H9 (cell line): ENCODE results near the gene DIS3. TPM values are rescaled to one million over a fixed set of nuclear protein-coding genes. Genes with fewer than 3 reads are reported as not detected.

ENCODE experiments used
- DNase-seq: peaks from one replicate; pipeline ENCODE4 v3.0.0-alpha.2; 2017
- H2AFZ ChIP-seq: one replicate; pipeline ENCODE4 v1.6.1; 2013; ENCODE audit warnings: mild to moderate bottlenecking, low read length, control low read depth, moderate library complexity
- H2AK5ac ChIP-seq: 2 replicates; pipeline ENCODE4 v1.6.1; 2013; ENCODE audit warnings: low read length, control low read depth, mixed read lengths; ENCODE audit not compliant: insufficient read length
- H2BK120ac ChIP-seq: one replicate; pipeline ENCODE4 v1.6.1; 2013; ENCODE audit warnings: low read depth, mild to moderate bottlenecking, low read length, control low read depth, inconsistent platforms; ENCODE audit not compliant: poor library complexity, severe bottlenecking
- H2BK12ac ChIP-seq: 2 replicates; pipeline ENCODE4 v1.6.1; 2013; ENCODE audit warnings: low read length, control low read depth, mixed read lengths, low read depth; ENCODE audit not compliant: insufficient read length
- H2BK15ac ChIP-seq: 2 replicates; pipeline ENCODE4 v1.6.1; 2013; ENCODE audit warnings: low read depth, low read length, control low read depth
- H2BK20ac ChIP-seq: one replicate; pipeline ENCODE4 v1.6.1; 2013; ENCODE audit warnings: low read depth, mild to moderate bottlenecking, low read length, control low read depth, inconsistent platforms; ENCODE audit not compliant: poor library complexity, severe bottlenecking
- H2BK5ac ChIP-seq: 2 replicates; pipeline ENCODE4 v1.6.1; 2013; ENCODE audit warnings: low read length, control low read depth, mixed read lengths; ENCODE audit not compliant: insufficient read length
- H3K14ac ChIP-seq: 2 replicates; pipeline ENCODE4 v1.6.1; 2013; ENCODE audit warnings: low read length, control low read depth; ENCODE audit not compliant: insufficient read depth
- H3K18ac ChIP-seq: 2 replicates; pipeline ENCODE4 v1.6.1; 2013; ENCODE audit warnings: low read depth, mild to moderate bottlenecking, mixed read lengths, low read length, control low read depth; ENCODE audit not compliant: insufficient read length
- H3K23ac ChIP-seq: 2 replicates; pipeline ENCODE4 v1.6.1; 2013; ENCODE audit warnings: low read length, control low read depth, mixed read lengths, low read depth; ENCODE audit not compliant: insufficient read length
- H3K23me2 ChIP-seq: 2 replicates; pipeline ENCODE4 v1.6.1; 2013; ENCODE audit warnings: low read depth, mild to moderate bottlenecking, mixed read lengths, low read length, control low read depth; ENCODE audit not compliant: insufficient read length, poor library complexity, severe bottlenecking
- H3K27ac ChIP-seq: 2 replicates; pipeline ENCODE4 v1.5.1; 2013; ENCODE audit warnings: low read length, control low read depth, mixed read lengths, low read depth; ENCODE audit not compliant: insufficient read length
- H3K27me3 ChIP-seq: 2 replicates; pipeline ENCODE4 v1.6.1; 2013; ENCODE audit warnings: low read length, control low read depth, inconsistent platforms; ENCODE audit not compliant: insufficient read depth
- H3K4ac ChIP-seq: 2 replicates; pipeline ENCODE4 v1.6.1; 2013; ENCODE audit warnings: low read depth, mild to moderate bottlenecking, control low read depth, inconsistent platforms, low read length, moderate library complexity
- H3K4me1 ChIP-seq: 2 replicates; pipeline ENCODE4 v1.6.1; 2013; ENCODE audit warnings: low read length, control low read depth, inconsistent platforms; ENCODE audit not compliant: insufficient read depth
- H3K4me2 ChIP-seq: 2 replicates; pipeline ENCODE4 v1.6.1; 2013; ENCODE audit warnings: low read length, control low read depth, mixed read lengths; ENCODE audit not compliant: insufficient read length, insufficient read depth
- H3K56ac ChIP-seq: 2 replicates; pipeline ENCODE4 v1.6.1; 2013; ENCODE audit warnings: low read depth, mild to moderate bottlenecking, mixed read lengths, low read length, control low read depth; ENCODE audit not compliant: insufficient read length
- H3K79me1 ChIP-seq: 2 replicates; pipeline ENCODE4 v1.6.1; 2013; ENCODE audit warnings: low read depth, mild to moderate bottlenecking, moderate library complexity, low read length, control low read depth, inconsistent platforms; ENCODE audit not compliant: insufficient read depth, poor library complexity, severe bottlenecking
- H3K79me2 ChIP-seq: 2 replicates; pipeline ENCODE4 v1.6.1; 2013; ENCODE audit warnings: low read length, control low read depth, inconsistent platforms; ENCODE audit not compliant: insufficient read depth
- H3K9ac ChIP-seq: 2 replicates; pipeline ENCODE4 v1.6.1; 2013; ENCODE audit warnings: low read length, control low read depth, mixed read lengths; ENCODE audit not compliant: insufficient read length; ENCODE audit errors: extremely low read depth
- H3K9me3 ChIP-seq: one replicate; pipeline ENCODE4 v1.6.1; 2013; ENCODE audit warnings: low read depth, low read length, inconsistent platforms; ENCODE audit not compliant: control insufficient read depth
- H3T11ph ChIP-seq: one replicate; pipeline ENCODE4 v1.6.1; 2013; ENCODE audit warnings: mild to moderate bottlenecking, low read length, control low read depth, inconsistent platforms
- H4K20me1 ChIP-seq: one replicate; pipeline ENCODE4 v1.6.1; 2013; ENCODE audit not compliant: control insufficient read depth, insufficient read length, insufficient read depth
- H4K5ac ChIP-seq: 2 replicates; pipeline ENCODE4 v1.6.1; 2013; ENCODE audit warnings: low read depth, mild to moderate bottlenecking, mixed read lengths, low read length, control low read depth; ENCODE audit not compliant: insufficient read length
- H4K8ac ChIP-seq: replicated peaks from 2 replicates; pipeline ENCODE4 v1.6.1; 2013; ENCODE audit warnings: low read length, control low read depth, mixed read lengths, low read depth; ENCODE audit not compliant: insufficient read length
- H4K91ac ChIP-seq: 2 replicates; pipeline ENCODE4 v1.6.1; 2013; ENCODE audit warnings: low read depth, mild to moderate bottlenecking, moderate library complexity, mixed read lengths, low read length, control low read depth; ENCODE audit not compliant: insufficient read length
- H3K27ac Mint-ChIP-seq, 3 experiments: 2 replicates in 2 of 3; 3 replicates in 1 of 3; pipeline ENCODE4 v1.8.0; 2020 to 2021; ENCODE audit warnings: mixed read lengths in 3 of 3, mild to moderate bottlenecking in 1 of 3, moderate library complexity in 1 of 3
- H3K27me3 Mint-ChIP-seq: 2 replicates; pipeline ENCODE4 v1.8.0; 2021; ENCODE audit warnings: low read depth, mild to moderate bottlenecking, moderate library complexity, mixed read lengths
- H3K36me3 Mint-ChIP-seq, 3 experiments: 2 replicates in 2 of 3; 3 replicates in 1 of 3; pipeline ENCODE4 v1.8.0; 2020 to 2021; ENCODE audit warnings: low read depth in 3 of 3, mixed read lengths in 3 of 3; ENCODE audit not compliant: insufficient read depth in 1 of 3
- H3K4me1 Mint-ChIP-seq, 2 experiments: 2 replicates each; pipeline ENCODE4 v1.8.0; 2020; ENCODE audit warnings: mixed read lengths in 2 of 2
- H3K4me3 Mint-ChIP-seq, 2 experiments: 2 replicates in 1 of 2; 3 replicates in 1 of 2; pipeline ENCODE4 v1.8.0; 2020 to 2021; ENCODE audit warnings: mild to moderate bottlenecking in 2 of 2, mixed read lengths in 2 of 2, moderate library complexity in 1 of 2
- H3K9me3 Mint-ChIP-seq, 2 experiments: 2 replicates in 1 of 2; 3 replicates in 1 of 2; pipeline ENCODE4 v1.8.0; 2020; ENCODE audit warnings: mild to moderate bottlenecking in 2 of 2, mixed read lengths in 2 of 2, moderate library complexity in 1 of 2
- CTCF ChIP-seq: fragments of 200-600 bp; sonication (generic); conservative IDR thresholded peaks from 3 replicates; pipeline ENCODE4 v1.8.0; 2021; ENCODE audit warnings: antibody characterized with exemption, mild to moderate bottlenecking
- WGBS: extraction: QIAGEN DNeasy Blood & Tissue Kit; methylation state at CpG from one replicate; pipeline ENCODE4 v1.1.7; 2013; ENCODE audit warnings: missing lambda C conversion rate, low lambda C conversion rate, mixed read lengths; ENCODE audit not compliant: insufficient read length; ENCODE audit errors: extremely low coverage; 5-methylcytosine and 5-hydroxymethylcytosine counted together
- total RNA-seq: library from RNA; stranded (reverse); gene quantifications from 2 replicates; pipeline ENCODE4 v1.2.1, GENCODE V29; 2021

Gene DIS3
- total RNA-seq, 1 experiment from 2014 or later = 47.3 TPM

- Histone ChIP-seq H3K18ac (no peak overlapping the region), H3K27ac (no peak overlapping the region), H3T11ph (no peak overlapping the region), H2BK5ac (no peak overlapping the region), H2BK15ac (no peak overlapping the region), H3K23ac (no peak overlapping the region), H2BK12ac (no peak overlapping the region), H3K56ac (no peak overlapping the region), H4K91ac (no peak overlapping the region), H3K9me3 (no peaks in the 10 kb centered on the region), H4K8ac (no peak overlapping the region), H2AFZ (no peak overlapping the region), H3K14ac (no peak overlapping the region), H3K79me2 (no peaks in the 10 kb centered on the region), H3K4ac (no peak overlapping the region), H3K4me2 (no peak overlapping the region), H2BK20ac (no peak overlapping the region), H4K5ac (no peak overlapping the region), H3K27me3 (no peaks in the 10 kb centered on the region), H3K9ac (no peak overlapping the region), H4K20me1 (no peaks in the 10 kb centered on the region), H3K23me2 (no peaks in the 10 kb centered on the region), H3K79me1 (no peaks in the 10 kb centered on the region), H2AK5ac (no peak overlapping the region), H2BK120ac (no peak overlapping the region), H3K4me1 (no peaks in the 10 kb centered on the region)
- Mint-ChIP-seq H3K36me3 (peaks cover 21 to 78% (median 56%) of the 10 kb centered on the region in 3 experiments), H3K27me3 (no peaks in the 10 kb centered on the region), H3K27ac (no peak overlapping the region), H3K9me3 (no peaks in the 10 kb centered on the region), H3K4me3 (no peak overlapping the region), H3K4me1 (no peaks in the 10 kb centered on the region)
- no peak for TF ChIP-seq CTCF
- DNase-seq = no peak
- WGBS = no CpG with 5 or more reads among the region's 3 CpGs
Measured at GRCh38 chr13:72760189-72760588, 21.5 kb downstream of the DIS3 start.
